Smooth muscle cell (in vitro differentiated cells): ENCODE measurements around the gene NXN. TPM values are rescaled to one million over a fixed set of nuclear protein-coding genes. Genes with fewer than 3 reads are reported as not detected.
"Not testable (repeated sequence)": the region's sequence is repeated elsewhere in the genome, so short reads cannot be mapped to it uniquely, and the experiment has no call there.

ENCODE experiments used
- DNase-seq: peaks from one replicate; lab custom pipeline; 2025; ENCODE audit not compliant: unreplicated experiment; lab: John Stamatoyannopoulos, UW
- H2AFZ ChIP-seq: fragments of 200-600 bp; sonication (generic); 2 replicates; pipeline ENCODE4 v1.6.0; 2016; ENCODE audit warnings: antibody characterized with exemption, low read depth, mild to moderate bottlenecking
- H3F3A ChIP-seq: fragments of 200-600 bp; sonication (generic); 2 replicates; pipeline ENCODE4 v1.6.0; 2017; ENCODE audit warnings: antibody characterized with exemption, low read depth
- H3K27ac ChIP-seq: fragments of 200-600 bp; sonication (generic); 2 replicates; pipeline ENCODE4 v1.5.1; 2016; ENCODE audit warnings: low read depth, mild to moderate bottlenecking
- H3K27me3 ChIP-seq: fragments of 200-600 bp; sonication (generic); 2 replicates; pipeline ENCODE4 v1.6.1; 2016; ENCODE audit warnings: low read depth, mild to moderate bottlenecking
- H3K36me3 ChIP-seq: fragments of 200-600 bp; sonication (generic); 2 replicates; pipeline ENCODE4 v1.5.1; 2016; ENCODE audit warnings: low read depth
- H3K4me1 ChIP-seq: fragments of 200-600 bp; sonication (generic); 2 replicates; pipeline ENCODE4 v1.5.1; 2016; ENCODE audit warnings: low read depth
- H3K4me2 ChIP-seq: fragments of 200-600 bp; sonication (generic); 2 replicates; pipeline ENCODE4 v1.6.0; 2016; ENCODE audit warnings: mild to moderate bottlenecking
- H3K4me3 ChIP-seq: fragments of 200-600 bp; sonication (generic); 2 replicates; pipeline ENCODE4 v1.5.1; 2016; ENCODE audit warnings: mild to moderate bottlenecking
- H3K79me2 ChIP-seq: fragments of 200-600 bp; sonication (generic); 2 replicates; pipeline ENCODE4 v1.6.0; 2016; ENCODE audit warnings: low read depth, mild to moderate bottlenecking
- H3K9ac ChIP-seq: fragments of 200-600 bp; sonication (generic); 2 replicates; pipeline ENCODE4 v1.6.0; 2016; ENCODE audit warnings: low read depth
- H3K9me3 ChIP-seq: fragments of 200-600 bp; sonication (generic); replicated peaks from 2 replicates; pipeline ENCODE4 v1.5.1; 2016; ENCODE audit warnings: low read depth
- H4K20me1 ChIP-seq: fragments of 200-600 bp; sonication (generic); 2 replicates; pipeline ENCODE4 v1.6.0; 2016; ENCODE audit warnings: low read depth
- WGBS: methylation state at CpG from one replicate; pipeline ENCODE4 v1.1.7; 2016; ENCODE audit warnings: low lambda C conversion rate; 5-methylcytosine and 5-hydroxymethylcytosine counted together
- polyA plus RNA-seq: library from polyadenylated mRNA; unstranded; fragments of >200 nt; fragmentation: Nextera tagmentation; extraction: Ambion mirVana; gene quantifications from 2 replicates; pipeline ENCODE4 v1.2.1, GENCODE V29; 2016
- total RNA-seq: library from RNA; depleted of rRNA; stranded (reverse); fragments of >200 nt; gene quantifications from 2 replicates; pipeline ENCODE4 v1.2.3, GENCODE V29; 2014
- TF ChIP-seq, protein P1 (sequence below): fragments of 200-600 bp; sonication (generic); IDR thresholded peaks from 2 replicates; pipeline ENCODE4 v1.5.1; 2017; ENCODE audit warnings: borderline replicate concordance, mild to moderate bottlenecking, antibody characterized with exemption; ENCODE audit not compliant: insufficient read depth, poor library complexity, severe bottlenecking

NXN gene
- total and polyA plus RNA-seq, 2 experiments from 2014 or later: 58.3 to 78.6 TPM

DNA sequence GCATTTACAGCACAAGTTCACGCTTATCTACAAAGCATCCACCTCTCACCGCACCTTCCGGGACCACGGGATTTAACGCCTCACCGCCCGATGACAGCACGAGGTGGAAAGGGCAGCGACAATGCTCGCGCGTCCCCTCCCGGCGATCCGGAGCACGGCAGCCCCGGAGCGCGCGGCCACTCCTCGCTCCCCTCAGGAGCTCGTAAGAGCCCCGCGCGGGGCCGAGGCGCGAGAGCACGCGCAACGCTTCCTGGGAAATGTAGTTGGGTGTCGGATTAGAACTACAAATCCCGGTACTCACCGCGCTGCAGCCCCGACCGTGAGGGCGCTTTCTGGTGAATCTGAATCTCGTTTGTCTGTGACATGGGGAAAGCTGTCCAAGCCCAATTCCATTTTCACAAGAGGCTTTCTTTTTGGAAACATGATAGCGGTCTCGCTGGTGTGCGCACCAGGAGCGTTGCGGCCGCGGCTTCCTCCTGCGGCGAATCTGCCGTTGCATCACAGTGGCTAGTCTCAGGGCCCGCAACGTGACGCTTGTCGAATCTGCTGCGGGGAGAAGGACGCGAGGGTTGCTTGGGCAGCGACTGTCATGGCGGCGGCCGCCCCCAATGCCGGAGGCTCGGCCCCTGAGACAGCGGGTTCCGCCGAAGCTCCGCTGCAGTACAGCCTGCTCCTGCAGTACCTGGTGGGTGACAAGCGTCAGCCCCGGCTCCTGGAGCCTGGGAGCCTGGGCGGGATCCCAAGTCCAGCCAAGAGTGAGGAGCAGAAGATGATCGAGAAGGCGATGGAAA, 17.2 kb upstream of the NXN start, which contains the start of gene TIMM22:
Gene TIMM22 (plus strand): TSS at position 576 of the 791 bp plus-strand sequence. CDS start 14 bp downstream, at position 590.
- Histone ChIP-seq H3K4me1 (peaks cover 6% of the 10 kb centered on the region), H3K79me2 (peaks cover 16% of the 10 kb centered on the region), H3K9me3 (no peaks in the 10 kb centered on the region), H4K20me1 (peaks cover 37% of the 10 kb centered on the region), H3K27ac (peak within 1 kb of the TSS; percentile 90), H3F3A (peaks cover 7% of the 10 kb centered on the region), H3K4me2 (peak within 1 kb of the TSS; percentile 97), H3K9ac (peak within 1 kb of the TSS; percentile 95), H2AFZ (peak within 1 kb of the TSS; percentile 77), H3K27me3 (no peaks in the 10 kb centered on the region), H3K36me3 (no peaks in the 10 kb centered on the region), H3K4me3 (peak within 1 kb of the TSS; percentile 92)
- peak; percentile 97 for DNase-seq
- under 1% methylated on average over 70 of the region's 71 CpGs for WGBS
- TF ChIP-seq, protein P1, sequence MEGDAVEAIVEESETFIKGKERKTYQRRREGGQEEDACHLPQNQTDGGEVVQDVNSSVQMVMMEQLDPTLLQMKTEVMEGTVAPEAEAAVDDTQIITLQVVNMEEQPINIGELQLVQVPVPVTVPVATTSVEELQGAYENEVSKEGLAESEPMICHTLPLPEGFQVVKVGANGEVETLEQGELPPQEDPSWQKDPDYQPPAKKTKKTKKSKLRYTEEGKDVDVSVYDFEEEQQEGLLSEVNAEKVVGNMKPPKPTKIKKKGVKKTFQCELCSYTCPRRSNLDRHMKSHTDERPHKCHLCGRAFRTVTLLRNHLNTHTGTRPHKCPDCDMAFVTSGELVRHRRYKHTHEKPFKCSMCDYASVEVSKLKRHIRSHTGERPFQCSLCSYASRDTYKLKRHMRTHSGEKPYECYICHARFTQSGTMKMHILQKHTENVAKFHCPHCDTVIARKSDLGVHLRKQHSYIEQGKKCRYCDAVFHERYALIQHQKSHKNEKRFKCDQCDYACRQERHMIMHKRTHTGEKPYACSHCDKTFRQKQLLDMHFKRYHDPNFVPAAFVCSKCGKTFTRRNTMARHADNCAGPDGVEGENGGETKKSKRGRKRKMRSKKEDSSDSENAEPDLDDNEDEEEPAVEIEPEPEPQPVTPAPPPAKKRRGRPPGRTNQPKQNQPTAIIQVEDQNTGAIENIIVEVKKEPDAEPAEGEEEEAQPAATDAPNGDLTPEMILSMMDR: peak; percentile 72

DNA sequence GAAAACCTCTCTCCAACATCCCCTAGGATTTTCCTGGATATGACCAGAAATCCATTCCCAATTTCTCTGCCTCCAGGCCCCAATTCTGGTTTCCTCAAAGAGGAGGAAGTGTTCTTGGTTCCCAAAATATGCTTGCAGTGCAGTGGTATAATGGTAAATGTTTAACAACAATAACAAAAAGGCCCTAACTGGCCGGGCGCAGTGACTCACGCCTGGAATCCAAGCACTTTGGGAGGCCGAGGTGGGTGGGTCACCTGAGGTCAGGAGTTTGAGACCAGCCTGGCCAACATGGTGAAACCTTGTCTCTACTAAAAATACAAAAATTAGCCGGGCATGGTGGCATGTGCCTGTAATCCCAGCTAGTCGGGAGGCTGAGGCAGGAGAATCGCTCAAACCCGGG, 15.7 kb upstream of the NXN start:
- not testable (repeated sequence) for H3K9me3 ChIP-seq, H3K27ac ChIP-seq, H3K4me2 ChIP-seq, H2AFZ ChIP-seq, H3F3A ChIP-seq, H3K36me3 ChIP-seq, H3K4me1 ChIP-seq, H3K27me3 ChIP-seq, H3K4me3 ChIP-seq, DNase-seq, H3K9ac ChIP-seq
- H4K20me1 ChIP-seq: peaks cover 23% of the 10 kb centered on the region
- peaks cover 16% of the 10 kb centered on the region for H3K79me2 ChIP-seq
- WGBS: 90% methylated on average over 8 of the region's 8 CpGs

DNA sequence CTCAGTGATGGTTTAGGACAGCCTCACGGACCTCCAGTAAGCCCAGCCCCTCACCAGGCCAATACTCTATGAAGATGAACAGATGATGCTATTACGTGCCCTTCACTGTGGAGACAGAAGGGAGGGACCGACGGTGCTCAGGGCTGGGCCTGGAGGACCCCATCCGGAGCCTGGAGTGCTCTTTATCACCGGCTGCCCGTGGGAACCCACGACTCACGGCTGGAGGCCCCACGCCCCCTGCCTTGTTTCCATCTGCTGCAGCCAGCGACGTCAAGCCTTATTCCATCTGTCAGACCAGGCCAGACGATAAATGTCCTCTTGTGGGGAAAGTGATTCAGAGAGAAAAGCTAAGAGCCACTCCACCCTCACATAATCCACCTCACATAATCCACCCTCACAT, 13.4 kb upstream of the NXN start:
- TF ChIP-seq, protein P1: no peak
- WGBS: 59% methylated on average over 13 of the region's 13 CpGs
- DNase-seq: no peak

DNA sequence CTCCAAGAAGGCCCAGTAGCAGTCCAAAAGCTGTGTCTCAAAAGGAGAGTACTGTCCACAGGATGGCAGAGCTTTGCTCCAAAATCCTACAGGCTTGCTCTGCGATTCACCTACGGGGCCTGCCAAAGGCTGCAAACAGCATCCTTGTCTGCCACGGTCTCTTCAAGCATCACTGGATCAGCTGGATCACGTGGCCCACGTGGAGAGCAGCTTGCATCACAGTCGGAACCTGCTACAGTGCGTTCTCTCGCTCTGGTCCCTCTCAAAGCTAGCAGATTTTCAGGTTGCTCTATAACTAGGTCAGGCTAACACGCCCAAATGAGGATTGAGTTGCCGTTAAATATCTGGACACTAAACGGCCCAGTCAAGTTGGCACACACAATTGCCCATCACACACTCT, 9.0 kb upstream of the NXN start:
- Histone ChIP-seq H3K27me3 (no peaks in the 10 kb centered on the region), H3K4me3 (no peak overlapping the region), H3K9me3 (no peaks in the 10 kb centered on the region), H3K4me1 (no peaks in the 10 kb centered on the region), H3K79me2 (no peaks in the 10 kb centered on the region), H3K36me3 (no peaks in the 10 kb centered on the region), H3F3A (no peaks in the 10 kb centered on the region), H3K27ac (no peak overlapping the region), H4K20me1 (no peaks in the 10 kb centered on the region), H3K9ac (no peak overlapping the region), H3K4me2 (no peak overlapping the region), H2AFZ (no peak overlapping the region)
- TF ChIP-seq, protein P1: no peak
- DNase-seq: no peak
- WGBS: 95% methylated on average over 11 of the region's 11 CpGs

More for the DNA sequence above, 13.4 kb upstream of the NXN start:
- Histone ChIP-seq H2AFZ (no peak overlapping the region), H3F3A (no peaks in the 10 kb centered on the region), H3K4me2 (no peak overlapping the region), H3K9ac (no peak overlapping the region), H3K9me3 (no peaks in the 10 kb centered on the region), H3K27me3 (no peaks in the 10 kb centered on the region), H3K79me2 (peaks cover 10% of the 10 kb centered on the region), H3K36me3 (no peaks in the 10 kb centered on the region), H3K4me1 (peaks cover 3% of the 10 kb centered on the region), H4K20me1 (peaks cover 3% of the 10 kb centered on the region), H3K27ac (no peak overlapping the region), H3K4me3 (no peak overlapping the region)
